ENCODE data around the gene BBS10.

Gene BBS10

GRCh38 chr12:76337583-76337982, 10.6 kb downstream of the BBS10 start:
- Histone ChIP-seq H3F3A (ENCODE audit: low read depth) (no peaks in the 10 kb centered on the region), H3K4me3 (ENCODE audit: low read length, poor library complexity, severe bottlenecking) (no peak overlapping the region), H3K9ac (ENCODE audit: low read depth, low read length, poor library complexity, severe bottlenecking) (no peak overlapping the region), H3K4me1 (ENCODE audit: insufficient read depth, low read length, poor library complexity, severe bottlenecking) (no peaks in the 10 kb centered on the region), H3K9me3 (ENCODE audit: insufficient read depth, low read depth, low read length) (no peaks in the 10 kb centered on the region), H4K20me1 (ENCODE audit: insufficient read depth, low read length, poor library complexity, severe bottlenecking) (no peaks in the 10 kb centered on the region), H3K79me2 (ENCODE audit: insufficient read depth, low read length) (no peaks in the 10 kb centered on the region), H3K9me2 (replicated peaks; ENCODE audit: low read depth, low read length) (no peaks in the 10 kb centered on the region), H3K27me3 (ENCODE audit: insufficient read depth, low read length, poor library complexity, severe bottlenecking) (no peaks in the 10 kb centered on the region), H2AFZ (ENCODE audit: low read length) (no peak overlapping the region), H3K4me2 (ENCODE audit: low read depth, low read length, poor library complexity, severe bottlenecking) (no peak overlapping the region), H3K36me3 (ENCODE audit: insufficient read depth, low read length) (no peaks in the 10 kb centered on the region)
- TF ChIP-seq CTCF (conservative IDR thresholded peaks at IDR 0.05; ENCODE audit: low read length) (no peak), EZH2phosphoT487 (IDR thresholded peaks at IDR 0.05; ENCODE audit: borderline replicate concordance) (no peak)

GRCh38 chr12:76332606-76333005, 15.6 kb downstream of the BBS10 start:
- no peaks in the 10 kb centered on the region for H3K79me2 ChIP-seq (ENCODE audit: insufficient read depth, low read length)
- H4K20me1 ChIP-seq (ENCODE audit: insufficient read depth, low read length, poor library complexity, severe bottlenecking), result no peaks in the 10 kb centered on the region
- TF ChIP-seq EZH2phosphoT487 (IDR thresholded peaks at IDR 0.05; ENCODE audit: borderline replicate concordance) (no peak), CTCF (conservative IDR thresholded peaks at IDR 0.05; ENCODE audit: low read length) (no peak)
- H3K9me2 ChIP-seq (replicated peaks; ENCODE audit: low read depth, low read length), result no peaks in the 10 kb centered on the region
- no peaks in the 10 kb centered on the region for H3K4me1 ChIP-seq (ENCODE audit: insufficient read depth, low read length, poor library complexity, severe bottlenecking)
- no peak overlapping the region for H2AFZ ChIP-seq (ENCODE audit: low read length)
- H3K9ac ChIP-seq (ENCODE audit: low read depth, low read length, poor library complexity, severe bottlenecking), result no peak overlapping the region
- no peak overlapping the region for H3K4me2 ChIP-seq (ENCODE audit: low read depth, low read length, poor library complexity, severe bottlenecking)
- H3K9me3 ChIP-seq (ENCODE audit: insufficient read depth, low read depth, low read length), result no peaks in the 10 kb centered on the region
- H3K4me3 ChIP-seq (ENCODE audit: low read length, poor library complexity, severe bottlenecking), result no peak overlapping the region
- H3K36me3 ChIP-seq (ENCODE audit: insufficient read depth, low read length), result no peaks in the 10 kb centered on the region
- no peaks in the 10 kb centered on the region for H3K27me3 ChIP-seq (ENCODE audit: insufficient read depth, low read length, poor library complexity, severe bottlenecking)
- H3F3A ChIP-seq (ENCODE audit: low read depth), result no peaks in the 10 kb centered on the region

- Histone ChIP-seq H3K4me3 (ENCODE audit: low read length, poor library complexity, severe bottlenecking) (no peak overlapping the region), H3K27me3 (ENCODE audit: insufficient read depth, low read length, poor library complexity, severe bottlenecking) (no peaks in the 10 kb centered on the region), H3K4me1 (ENCODE audit: insufficient read depth, low read length, poor library complexity, severe bottlenecking) (no peaks in the 10 kb centered on the region), H3K9me2 (replicated peaks; ENCODE audit: low read depth, low read length) (no peaks in the 10 kb centered on the region), H3K4me2 (ENCODE audit: low read depth, low read length, poor library complexity, severe bottlenecking) (no peak overlapping the region), H2AFZ (ENCODE audit: low read length) (no peak overlapping the region), H3K9me3 (ENCODE audit: insufficient read depth, low read depth, low read length) (no peaks in the 10 kb centered on the region), H3K36me3 (ENCODE audit: insufficient read depth, low read length) (no peaks in the 10 kb centered on the region), H3K79me2 (ENCODE audit: insufficient read depth, low read length) (no peaks in the 10 kb centered on the region), H3F3A (ENCODE audit: low read depth) (no peaks in the 10 kb centered on the region), H3K9ac (ENCODE audit: low read depth, low read length, poor library complexity, severe bottlenecking) (no peak overlapping the region), H4K20me1 (ENCODE audit: insufficient read depth, low read length, poor library complexity, severe bottlenecking) (no peaks in the 10 kb centered on the region)
- no peak for TF ChIP-seq EZH2phosphoT487 (IDR thresholded peaks at IDR 0.05; ENCODE audit: borderline replicate concordance)
- no peak for TF ChIP-seq CTCF (conservative IDR thresholded peaks at IDR 0.05; ENCODE audit: low read length)
These were observed 18.6 kb downstream of the BBS10 start for GRCh38 chr12:76329606-76330005.

All from Loucy (cell line).